ENCODE data around the gene PLA2G1B.

PLA2G1B gene

DNA sequence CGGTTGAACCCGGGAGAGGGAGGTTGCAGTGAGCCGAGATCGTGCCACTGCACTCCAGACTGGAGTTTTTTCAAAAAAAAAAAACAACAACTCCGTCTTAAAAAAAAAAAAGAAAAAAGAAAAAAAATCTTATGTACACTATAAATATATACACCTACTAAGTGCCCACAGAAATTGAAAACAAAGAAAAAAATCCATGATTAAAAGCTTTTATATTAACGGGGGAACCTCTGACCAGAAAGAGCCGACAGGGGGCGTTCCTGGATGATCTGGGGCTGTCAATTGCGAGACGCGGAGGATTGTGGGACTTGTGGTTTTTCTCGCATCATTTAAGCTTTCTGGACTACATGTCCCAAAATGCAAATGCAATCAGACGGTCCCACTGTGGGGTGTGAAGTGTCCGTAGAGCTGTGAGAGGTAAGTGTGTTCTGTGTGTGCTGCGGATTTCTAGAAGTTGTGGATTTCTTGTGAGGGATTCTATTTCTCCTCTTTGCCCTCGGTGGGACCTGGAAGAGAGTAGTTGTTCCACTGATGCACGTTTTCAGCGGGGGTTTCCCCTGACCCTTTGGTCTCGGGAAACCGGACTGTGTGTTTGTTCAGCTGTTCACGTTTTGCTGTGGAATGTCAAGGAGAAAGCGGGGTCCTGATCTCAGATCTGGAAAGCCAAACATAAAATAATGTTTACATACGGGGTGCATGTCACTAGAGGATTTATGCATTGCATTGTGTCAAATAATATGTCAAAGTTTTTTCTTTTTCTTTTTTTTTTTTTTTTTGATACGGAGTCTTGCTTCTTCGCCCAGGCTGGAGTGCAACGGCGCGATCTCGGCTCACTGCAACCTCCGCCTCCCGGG is 25.4 kb downstream of the PLA2G1B start, which contains the start of gene SIRT4:
TSS of gene SIRT4 (plus strand) at position 360 of the 854 bp plus-strand sequence. CDS start 1,241 bp downstream, outside the sequence.
- TF ChIP-seq, protein P1, sequence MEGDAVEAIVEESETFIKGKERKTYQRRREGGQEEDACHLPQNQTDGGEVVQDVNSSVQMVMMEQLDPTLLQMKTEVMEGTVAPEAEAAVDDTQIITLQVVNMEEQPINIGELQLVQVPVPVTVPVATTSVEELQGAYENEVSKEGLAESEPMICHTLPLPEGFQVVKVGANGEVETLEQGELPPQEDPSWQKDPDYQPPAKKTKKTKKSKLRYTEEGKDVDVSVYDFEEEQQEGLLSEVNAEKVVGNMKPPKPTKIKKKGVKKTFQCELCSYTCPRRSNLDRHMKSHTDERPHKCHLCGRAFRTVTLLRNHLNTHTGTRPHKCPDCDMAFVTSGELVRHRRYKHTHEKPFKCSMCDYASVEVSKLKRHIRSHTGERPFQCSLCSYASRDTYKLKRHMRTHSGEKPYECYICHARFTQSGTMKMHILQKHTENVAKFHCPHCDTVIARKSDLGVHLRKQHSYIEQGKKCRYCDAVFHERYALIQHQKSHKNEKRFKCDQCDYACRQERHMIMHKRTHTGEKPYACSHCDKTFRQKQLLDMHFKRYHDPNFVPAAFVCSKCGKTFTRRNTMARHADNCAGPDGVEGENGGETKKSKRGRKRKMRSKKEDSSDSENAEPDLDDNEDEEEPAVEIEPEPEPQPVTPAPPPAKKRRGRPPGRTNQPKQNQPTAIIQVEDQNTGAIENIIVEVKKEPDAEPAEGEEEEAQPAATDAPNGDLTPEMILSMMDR (conservative IDR thresholded peaks at IDR 0.05; ENCODE audit: low read depth, low read length), result peak; percentile 77
- H3K4me2 ChIP-seq, result peak within 1 kb of the TSS; percentile 83; the same call in 1 of the 2 replicates
- no peaks in the 10 kb centered on the region for H3K79me2 ChIP-seq (ENCODE audit: insufficient read depth, low read depth)
- H3K36me3 ChIP-seq (ENCODE audit: insufficient read depth), result no peaks in the 10 kb centered on the region
- peak within 1 kb of the TSS; percentile 85; the same call in 1 of the 2 replicates for H2AFZ ChIP-seq (ENCODE audit: low read depth)
- H3K27ac ChIP-seq, result no peak within 1 kb of the TSS
- no peaks in the 10 kb centered on the region for H4K20me1 ChIP-seq (ENCODE audit: insufficient read depth)
- no peaks in the 10 kb centered on the region for H3K4me1 ChIP-seq (ENCODE audit: low read depth, poor library complexity, severe bottlenecking)
- H3K4me3 ChIP-seq (IDR thresholded peaks at IDR 0.05; ENCODE audit: insufficient read depth, low read depth, low read length), result no peak within 1 kb of the TSS
- H3K9ac ChIP-seq, result peak within 1 kb of the TSS; percentile 37; the same call in 1 of the 2 replicates
- H3K27me3 ChIP-seq (ENCODE audit: insufficient read depth, low read depth), result no peaks in the 10 kb centered on the region

DNA sequence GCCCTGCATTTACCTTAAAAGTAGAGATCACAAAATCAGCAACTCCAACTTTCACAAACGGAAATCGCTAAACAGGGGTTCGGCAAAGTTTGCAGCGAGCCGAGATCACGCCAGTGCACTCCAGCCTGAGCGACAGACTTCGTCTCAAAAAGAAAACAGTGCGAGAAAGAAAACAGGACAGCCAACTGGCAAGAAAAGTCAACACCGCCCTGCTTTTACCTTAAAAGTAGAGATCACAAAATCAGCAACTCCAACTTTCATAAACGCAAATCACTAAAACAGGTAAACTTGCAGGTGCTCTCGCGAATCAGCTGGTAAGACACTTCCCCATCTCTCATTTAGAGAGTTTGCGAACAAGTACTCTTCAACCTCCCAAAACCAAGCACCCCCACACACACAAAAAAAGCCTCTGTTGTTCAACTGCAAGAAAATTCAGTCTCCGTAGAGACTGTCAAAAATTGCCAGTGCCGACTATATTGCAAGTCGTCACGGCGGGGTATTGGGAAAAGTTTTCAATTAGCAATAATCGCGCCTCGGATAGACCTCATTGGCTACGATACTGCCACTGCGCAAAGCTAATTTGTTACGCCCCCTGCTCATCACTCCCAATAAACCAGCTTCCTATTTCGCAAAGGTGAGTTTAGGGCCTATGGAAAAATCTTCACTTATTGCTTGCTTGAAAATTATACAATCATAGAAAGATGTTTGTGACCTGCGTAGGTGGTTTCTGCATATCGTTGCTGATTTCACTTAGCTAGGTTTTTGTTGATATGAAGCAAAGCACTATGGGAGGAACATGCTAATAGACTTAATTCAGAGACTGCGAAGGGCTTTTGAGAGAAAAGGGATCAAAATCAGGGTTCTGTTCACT is 34.7 kb downstream of the PLA2G1B start, which contains the start of gene RNU4-1:
TSS of gene RNU4-1 (minus strand) at position 577 of the 871 bp plus-strand sequence.
- Histone ChIP-seq H3K9ac (peak within 1 kb of the TSS; percentile 92), H3K4me3 (IDR thresholded peaks at IDR 0.05; ENCODE audit: insufficient read depth, low read depth, low read length) (no peak within 1 kb of the TSS), H3K4me1 (ENCODE audit: low read depth, poor library complexity, severe bottlenecking) (no peaks in the 10 kb centered on the region), H3K4me2 (peak within 1 kb of the TSS; percentile 57), H2AFZ (ENCODE audit: low read depth) (peak within 1 kb of the TSS; percentile 66; the same call in 1 of the 2 replicates), H3K27me3 (ENCODE audit: insufficient read depth, low read depth) (no peaks in the 10 kb centered on the region), H3K36me3 (ENCODE audit: insufficient read depth) (no peaks in the 10 kb centered on the region), H4K20me1 (ENCODE audit: insufficient read depth) (no peaks in the 10 kb centered on the region), H3K27ac (peak within 1 kb of the TSS; percentile 99), H3K79me2 (ENCODE audit: insufficient read depth, low read depth) (no peaks in the 10 kb centered on the region)
- TF ChIP-seq, protein P1 (conservative IDR thresholded peaks at IDR 0.05; ENCODE audit: low read depth, low read length), result no peak

DNA sequence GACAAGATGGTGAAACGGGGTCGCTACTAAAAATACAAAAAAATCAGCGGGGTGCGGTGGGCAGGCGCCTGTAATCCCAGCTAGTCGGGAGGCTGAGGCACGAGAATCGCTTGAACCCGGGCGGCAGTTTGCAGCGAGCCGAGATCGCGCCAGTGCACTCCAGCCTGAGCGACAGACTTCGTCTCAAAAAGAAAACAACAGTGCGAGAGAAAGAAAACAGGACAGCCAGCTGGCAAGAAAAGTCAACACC is 35.2 kb downstream of the PLA2G1B start:
- Histone ChIP-seq H3K4me3 (IDR thresholded peaks at IDR 0.05; ENCODE audit: insufficient read depth, low read depth, low read length) (no peak overlapping the region), H3K79me2 (ENCODE audit: insufficient read depth, low read depth) (no peaks in the 10 kb centered on the region), H3K4me1 (ENCODE audit: low read depth, poor library complexity, severe bottlenecking) (no peaks in the 10 kb centered on the region), H3K9ac (peak overlapping the region; percentile 92), H4K20me1 (ENCODE audit: insufficient read depth) (no peaks in the 10 kb centered on the region), H3K27me3 (ENCODE audit: insufficient read depth, low read depth) (no peaks in the 10 kb centered on the region), H3K27ac (peak overlapping the region; percentile 99), H3K36me3 (ENCODE audit: insufficient read depth) (no peaks in the 10 kb centered on the region), H3K4me2 (peak overlapping the region; percentile 57; the same call in 1 of the 2 replicates), H2AFZ (ENCODE audit: low read depth) (peak overlapping the region; percentile 23; the same call in 1 of the 2 replicates)
- TF ChIP-seq, protein P1 (conservative IDR thresholded peaks at IDR 0.05; ENCODE audit: low read depth, low read length), result no peak

DNA sequence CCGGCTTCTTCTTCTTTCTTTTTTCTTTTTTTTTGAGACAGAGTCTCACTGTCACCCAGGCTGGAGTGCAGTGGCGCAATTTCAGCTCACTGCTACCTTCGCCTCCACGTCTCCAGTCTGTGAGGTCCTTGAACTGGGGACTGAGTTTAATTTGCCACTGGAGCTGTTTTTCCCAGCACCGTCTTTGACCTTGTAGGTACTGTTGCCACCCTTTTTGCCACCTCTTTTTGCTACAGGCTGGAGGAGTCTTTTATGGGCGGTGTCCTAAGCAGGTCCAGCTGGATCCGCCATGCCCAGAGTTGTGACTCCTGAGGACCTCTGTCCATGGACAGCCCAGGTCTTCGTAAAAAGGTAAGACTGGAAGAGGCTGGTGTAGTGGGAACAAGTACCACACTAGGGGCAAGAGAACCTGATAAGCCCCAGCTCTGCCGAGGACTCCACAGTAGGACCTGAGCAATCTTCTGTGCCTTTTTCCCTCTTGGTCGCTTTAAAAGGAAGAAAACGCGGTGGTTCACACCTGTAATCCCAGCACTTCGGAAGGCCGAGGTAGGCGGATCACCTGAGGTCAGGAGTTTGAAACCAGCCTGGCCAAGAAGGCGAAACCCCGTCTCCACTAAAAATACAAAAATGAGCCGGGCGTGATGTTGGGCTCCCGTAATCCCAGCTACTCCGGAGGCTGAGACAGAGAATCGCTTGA is 36.8 kb downstream of the PLA2G1B start:
- no peaks in the 10 kb centered on the region for H4K20me1 ChIP-seq (ENCODE audit: insufficient read depth)
- H3K4me2 ChIP-seq, result peak overlapping the region; percentile 57
- no peaks in the 10 kb centered on the region for H3K79me2 ChIP-seq (ENCODE audit: insufficient read depth, low read depth)
- H3K27me3 ChIP-seq (ENCODE audit: insufficient read depth, low read depth), result no peaks in the 10 kb centered on the region
- no peaks in the 10 kb centered on the region for H3K36me3 ChIP-seq (ENCODE audit: insufficient read depth)
- H3K4me1 ChIP-seq (ENCODE audit: low read depth, poor library complexity, severe bottlenecking), result no peaks in the 10 kb centered on the region
- H3K4me3 ChIP-seq (IDR thresholded peaks at IDR 0.05; ENCODE audit: insufficient read depth, low read depth, low read length), result no peak overlapping the region
- H2AFZ ChIP-seq (ENCODE audit: low read depth), result peak overlapping the region; percentile 47
- H3K27ac ChIP-seq, result peak overlapping the region; percentile 99; the same call in 1 of the 2 replicates
- H3K9ac ChIP-seq, result peak overlapping the region; percentile 92; the same call in 1 of the 2 replicates
- TF ChIP-seq, protein P1 (conservative IDR thresholded peaks at IDR 0.05; ENCODE audit: low read depth, low read length), result no peak
